Measurements from ENCODE around the gene GLYAT.

Gene GLYAT

DNA sequence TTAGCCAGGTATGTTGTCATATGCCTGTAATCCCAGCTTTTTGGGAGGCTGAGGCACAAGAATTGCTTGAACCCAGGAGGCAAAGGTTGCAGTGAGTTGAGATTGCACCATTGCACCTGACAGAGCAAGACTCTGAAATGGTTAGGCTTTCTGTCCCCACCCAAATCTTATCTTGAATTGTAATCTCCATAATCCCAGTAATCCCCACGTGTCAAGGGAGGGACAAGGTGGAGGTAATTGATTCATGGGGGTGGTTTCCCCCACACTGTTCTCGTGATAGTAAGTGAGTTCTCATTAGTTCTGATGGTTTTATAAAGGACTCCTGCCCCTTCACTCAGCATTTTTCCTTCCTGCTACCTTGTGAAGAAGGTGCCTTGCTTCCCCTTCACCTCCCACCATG lies 37.6 kb upstream of the GLYAT start:
- Histone ChIP-seq H3K36me3 (ENCODE audit: control insufficient read depth in 2 of 2, insufficient read depth in 1 of 2, low read length in 2 of 2) (no peaks in the 10 kb centered on the region), H3K9me3 (ENCODE audit: control insufficient read depth, insufficient read depth, low read depth, low read length) (no peaks in the 10 kb centered on the region), H3K4me1 (ENCODE audit: control insufficient read depth, insufficient read depth, low read length) (no peaks in the 10 kb centered on the region), H3K4me3 (ENCODE audit: low read depth, low read length) (no peak overlapping the region), H3K27ac (ENCODE audit: extremely low read depth, low read depth, low read length) (no peak overlapping the region)
- ChIA-PET POLR2A (no interaction called here), CTCF (no interaction called here)
- TF ChIP-seq ZNF2 (tag by site-specific recombination; IDR thresholded peaks at IDR 0.05): no peak
- TF ChIP-seq ZNF341 (tag by site-specific recombination; IDR thresholded peaks at IDR 0.05; ENCODE audit: low read depth): no peak

DNA sequence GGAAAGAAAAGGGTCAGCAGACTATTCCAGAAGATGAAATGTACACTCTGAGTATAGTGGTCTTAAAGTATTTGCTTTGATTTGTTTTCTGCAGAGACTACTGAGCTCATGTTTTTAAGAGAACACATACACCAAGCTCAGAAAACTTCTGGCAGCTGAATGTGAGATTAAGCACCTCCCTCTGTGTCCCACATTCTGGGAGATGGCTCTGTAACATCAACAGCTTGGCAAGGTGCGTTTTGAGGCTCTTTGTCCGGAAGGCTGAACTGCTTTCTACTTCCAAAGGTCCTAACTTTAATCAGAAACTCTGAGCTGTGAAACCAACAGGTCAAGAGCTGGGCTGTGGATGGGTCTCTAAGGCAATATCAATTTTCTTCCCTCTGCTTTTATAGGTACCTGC lies 36.4 kb upstream of the GLYAT start:
- Histone ChIP-seq H3K9me3 (ENCODE audit: control insufficient read depth, insufficient read depth, low read depth, low read length) (no peaks in the 10 kb centered on the region), H3K27ac (ENCODE audit: extremely low read depth, low read depth, low read length) (no peak overlapping the region), H3K36me3 (ENCODE audit: control insufficient read depth in 2 of 2, insufficient read depth in 1 of 2, low read length in 2 of 2) (no peaks in the 10 kb centered on the region), H3K4me3 (ENCODE audit: low read depth, low read length) (no peak overlapping the region), H3K4me1 (ENCODE audit: control insufficient read depth, insufficient read depth, low read length) (no peaks in the 10 kb centered on the region)
- CTCF ChIA-PET: no interaction called here
- TF ChIP-seq TRIM28 (IDR thresholded peaks at IDR 0.05; ENCODE audit: borderline replicate concordance, low read length) (no peak), ZNF785 (tag by site-specific recombination; IDR thresholded peaks at IDR 0.05) (no peak), ZNF121 (tag by site-specific recombination; IDR thresholded peaks at IDR 0.05) (no peak)
- POLR2A ChIA-PET: no interaction called here

DNA sequence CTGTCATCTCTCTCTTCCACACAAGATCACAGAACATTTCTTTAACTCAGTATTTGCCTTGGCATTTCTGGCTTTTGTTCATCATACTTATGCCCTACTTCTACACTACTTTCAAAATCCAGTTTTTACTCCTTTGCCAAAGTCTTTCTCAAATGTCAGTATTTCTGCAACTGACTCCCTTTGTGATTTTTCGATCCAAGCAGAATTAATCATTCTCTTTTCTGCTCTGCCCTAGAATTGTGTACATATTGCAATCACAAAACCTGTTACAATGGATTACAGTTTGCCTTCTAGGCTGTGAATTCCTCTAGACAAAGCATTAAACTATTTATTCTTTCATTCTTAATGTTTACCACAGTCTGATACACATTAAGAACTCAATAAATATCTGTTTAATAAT lies 33.3 kb upstream of the GLYAT start:
- CTCF ChIA-PET: interaction anchor here (0.8 kb wide), 1 partner anchor 197 kb away, joined by 3 read pairs; no protein-coding TSS in a partner anchor
- Histone ChIP-seq H3K27ac (ENCODE audit: extremely low read depth, low read depth, low read length) (no peak overlapping the region), H3K9me3 (ENCODE audit: control insufficient read depth, insufficient read depth, low read depth, low read length) (no peaks in the 10 kb centered on the region), H3K4me3 (ENCODE audit: low read depth, low read length) (no peak overlapping the region), H3K4me1 (ENCODE audit: control insufficient read depth, insufficient read depth, low read length) (no peaks in the 10 kb centered on the region), H3K36me3 (ENCODE audit: control insufficient read depth in 2 of 2, insufficient read depth in 1 of 2, low read length in 2 of 2) (no peaks in the 10 kb centered on the region)
- no peak for TF ChIP-seq ZBTB48 (tag by site-specific recombination; IDR thresholded peaks at IDR 0.05)
- no peak for TF ChIP-seq ZNF585B (tag by site-specific recombination; IDR thresholded peaks at IDR 0.05)
- TF ChIP-seq ZNF302 (tag by site-specific recombination; IDR thresholded peaks at IDR 0.05; ENCODE audit: low read depth): no peak
- TF ChIP-seq IKZF3 (tag by site-specific recombination; IDR thresholded peaks at IDR 0.05): no peak
- no peak for TF ChIP-seq KLF10 (tag by site-specific recombination; IDR thresholded peaks at IDR 0.05)
- TF ChIP-seq, protein P1, sequence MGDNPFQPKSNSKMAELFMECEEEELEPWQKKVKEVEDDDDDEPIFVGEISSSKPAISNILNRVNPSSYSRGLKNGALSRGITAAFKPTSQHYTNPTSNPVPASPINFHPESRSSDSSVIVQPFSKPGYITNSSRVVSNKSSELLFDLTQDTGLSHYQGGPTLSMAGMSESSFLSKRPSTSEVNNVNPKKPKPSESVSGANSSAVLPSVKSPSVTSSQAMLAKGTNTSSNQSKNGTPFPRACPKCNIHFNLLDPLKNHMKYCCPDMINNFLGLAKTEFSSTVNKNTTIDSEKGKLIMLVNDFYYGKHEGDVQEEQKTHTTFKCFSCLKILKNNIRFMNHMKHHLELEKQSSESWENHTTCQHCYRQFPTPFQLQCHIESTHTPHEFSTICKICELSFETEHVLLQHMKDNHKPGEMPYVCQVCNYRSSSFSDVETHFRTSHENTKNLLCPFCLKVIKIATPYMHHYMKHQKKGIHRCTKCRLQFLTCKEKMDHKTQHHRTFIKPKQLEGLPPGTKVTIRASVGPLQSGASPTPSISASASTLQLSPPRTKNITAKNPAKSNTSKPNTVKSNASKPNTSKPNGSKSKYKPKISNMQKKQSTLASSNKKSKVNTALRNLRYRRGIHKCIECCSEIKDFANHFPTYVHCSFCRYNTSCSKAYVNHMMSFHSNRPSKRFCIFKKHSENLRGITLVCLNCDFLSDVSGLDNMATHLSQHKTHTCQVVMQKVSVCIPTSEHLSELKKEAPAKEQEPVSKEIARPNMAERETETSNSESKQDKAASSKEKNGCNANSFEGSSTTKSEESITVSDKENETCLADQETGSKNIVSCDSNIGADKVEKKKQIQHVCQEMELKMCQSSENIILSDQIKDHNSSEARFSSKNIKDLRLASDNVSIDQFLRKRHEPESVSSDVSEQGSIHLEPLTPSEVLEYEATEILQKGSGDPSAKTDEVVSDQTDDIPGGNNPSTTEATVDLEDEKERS (tag by site-specific recombination; IDR thresholded peaks at IDR 0.05): no peak
- no peak for TF ChIP-seq GLIS1 (tag by site-specific recombination; IDR thresholded peaks at IDR 0.05)
- TF ChIP-seq SP2 (tag by site-specific recombination; IDR thresholded peaks at IDR 0.05): no peak
- TF ChIP-seq ZNF596 (tag by site-specific recombination; IDR thresholded peaks at IDR 0.05): no peak
- no peak for TF ChIP-seq ZNF658 (tag by site-specific recombination; IDR thresholded peaks at IDR 0.05)
- TF ChIP-seq ZNF544 (tag by site-specific recombination; IDR thresholded peaks at IDR 0.05): no peak
- TF ChIP-seq ZNF48 (tag by site-specific recombination; IDR thresholded peaks at IDR 0.05): no peak
- TF ChIP-seq ZNF366 (tag by site-specific recombination; conservative IDR thresholded peaks at IDR 0.05): no peak
- POLR2A ChIA-PET: no interaction called here

DNA sequence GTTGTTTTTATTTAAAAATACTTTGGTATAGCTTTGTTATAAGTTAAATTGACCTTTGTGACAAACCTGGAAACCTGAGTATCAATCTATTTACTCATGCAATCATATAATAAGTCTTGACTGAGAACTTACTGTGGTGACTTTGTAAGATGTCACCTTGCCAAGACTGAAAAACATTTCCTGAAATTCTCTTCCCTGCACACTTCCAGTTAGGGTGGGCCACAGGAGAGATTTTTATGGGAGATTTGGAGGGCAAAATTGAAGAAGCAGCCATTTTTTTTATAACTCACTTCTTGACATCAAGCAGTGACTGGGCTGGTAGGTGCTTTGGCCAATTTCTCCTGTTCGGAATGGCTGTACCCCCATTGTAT lies 31.4 kb upstream of the GLYAT start:
- no peaks in the 10 kb centered on the region for H3K36me3 ChIP-seq (ENCODE audit: control insufficient read depth in 2 of 2, insufficient read depth in 1 of 2, low read length in 2 of 2)
- H3K4me3 ChIP-seq (ENCODE audit: low read depth, low read length): no peak overlapping the region
- ChIA-PET POLR2A (no interaction called here), CTCF (no interaction called here)
- no peaks in the 10 kb centered on the region for H3K9me3 ChIP-seq (ENCODE audit: control insufficient read depth, insufficient read depth, low read depth, low read length)
- H3K4me1 ChIP-seq (ENCODE audit: control insufficient read depth, insufficient read depth, low read length): no peaks in the 10 kb centered on the region
- H3K27ac ChIP-seq (ENCODE audit: extremely low read depth, low read depth, low read length): no peak overlapping the region
- TF ChIP-seq, protein P2, sequence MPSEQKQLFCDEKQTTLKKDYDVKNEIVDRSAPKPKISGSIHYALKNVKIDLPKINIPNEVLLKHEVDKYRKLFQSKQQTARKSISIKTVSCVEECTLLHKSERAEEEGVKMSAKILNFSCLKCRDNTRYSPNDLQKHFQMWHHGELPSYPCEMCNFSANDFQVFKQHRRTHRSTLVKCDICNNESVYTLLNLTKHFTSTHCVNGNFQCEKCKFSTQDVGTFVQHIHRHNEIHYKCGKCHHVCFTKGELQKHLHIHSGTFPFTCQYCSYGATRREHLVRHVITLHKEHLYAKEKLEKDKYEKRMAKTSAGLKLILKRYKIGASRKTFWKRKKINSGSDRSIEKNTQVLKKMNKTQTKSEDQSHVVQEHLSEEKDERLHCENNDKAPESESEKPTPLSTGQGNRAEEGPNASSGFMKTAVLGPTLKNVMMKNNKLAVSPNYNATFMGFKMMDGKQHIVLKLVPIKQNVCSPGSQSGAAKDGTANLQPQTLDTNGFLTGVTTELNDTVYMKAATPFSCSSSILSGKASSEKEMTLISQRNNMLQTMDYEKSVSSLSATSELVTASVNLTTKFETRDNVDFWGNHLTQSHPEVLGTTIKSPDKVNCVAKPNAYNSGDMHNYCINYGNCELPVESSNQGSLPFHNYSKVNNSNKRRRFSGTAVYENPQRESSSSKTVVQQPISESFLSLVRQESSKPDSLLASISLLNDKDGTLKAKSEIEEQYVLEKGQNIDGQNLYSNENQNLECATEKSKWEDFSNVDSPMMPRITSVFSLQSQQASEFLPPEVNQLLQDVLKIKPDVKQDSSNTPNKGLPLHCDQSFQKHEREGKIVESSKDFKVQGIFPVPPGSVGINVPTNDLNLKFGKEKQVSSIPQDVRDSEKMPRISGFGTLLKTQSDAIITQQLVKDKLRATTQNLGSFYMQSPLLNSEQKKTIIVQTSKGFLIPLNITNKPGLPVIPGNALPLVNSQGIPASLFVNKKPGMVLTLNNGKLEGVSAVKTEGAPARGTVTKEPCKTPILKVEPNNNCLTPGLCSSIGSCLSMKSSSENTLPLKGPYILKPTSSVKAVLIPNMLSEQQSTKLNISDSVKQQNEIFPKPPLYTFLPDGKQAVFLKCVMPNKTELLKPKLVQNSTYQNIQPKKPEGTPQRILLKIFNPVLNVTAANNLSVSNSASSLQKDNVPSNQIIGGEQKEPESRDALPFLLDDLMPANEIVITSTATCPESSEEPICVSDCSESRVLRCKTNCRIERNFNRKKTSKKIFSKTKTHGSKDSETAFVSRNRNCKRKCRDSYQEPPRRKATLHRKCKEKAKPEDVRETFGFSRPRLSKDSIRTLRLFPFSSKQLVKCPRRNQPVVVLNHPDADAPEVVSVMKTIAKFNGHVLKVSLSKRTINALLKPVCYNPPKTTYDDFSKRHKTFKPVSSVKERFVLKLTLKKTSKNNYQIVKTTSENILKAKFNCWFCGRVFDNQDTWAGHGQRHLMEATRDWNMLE (tag by site-specific recombination; conservative IDR thresholded peaks at IDR 0.05; ENCODE audit: low read depth): no peak
- TF ChIP-seq ZNF324 (tag by site-specific recombination; IDR thresholded peaks at IDR 0.05): no peak
- no peak for TF ChIP-seq ZNF843 (tag by site-specific recombination; IDR thresholded peaks at IDR 0.05)
- TF ChIP-seq ZNF548 (tag by site-specific recombination; IDR thresholded peaks at IDR 0.05): no peak
- TF ChIP-seq ZNF211 (tag by site-specific recombination; IDR thresholded peaks at IDR 0.05; ENCODE audit: low read depth): no peak
